Natural killer cell (primary cell): ENCODE results near the gene PTPRN2. TPM values are rescaled to one million over a fixed set of nuclear protein-coding genes. Genes with fewer than 3 reads are reported as not detected.

Experiments
- ATAC-seq, 3 donors: fragments of 150-1000 bp in 2 of 3; fragments of 200-7000 bp in 1 of 3; cut with Tn5 transposase; 1 replicate in 1 of 3; 2 replicates in 2 of 3; pipeline ENCODE4 v1.10.0; 2021; ENCODE audit warnings: mild to moderate bottlenecking in 2 of 3, moderate library complexity in 2 of 3
- DNase-seq, 2 donors: peaks; one replicate each; pipeline versions ENCODE4 v3.0.0 to v3.0.0-alpha.2; 2013 to 2021; ENCODE audit warnings: mixed read lengths in 1 of 2
- H3K27ac ChIP-seq: one replicate; pipeline ENCODE4 v1.5.1; 2013; ENCODE audit warnings: mild to moderate bottlenecking, low read length
- H3K27me3 ChIP-seq: one replicate; pipeline ENCODE4 v1.6.1; 2013; ENCODE audit warnings: low read length; ENCODE audit not compliant: control insufficient read depth, insufficient read depth
- H3K36me3 ChIP-seq: one replicate; pipeline ENCODE4 v1.6.1; 2013; ENCODE audit warnings: low read length; ENCODE audit not compliant: control insufficient read depth, insufficient read depth
- H3K4me1 ChIP-seq: one replicate; pipeline ENCODE4 v1.6.1; 2013; ENCODE audit warnings: low read length; ENCODE audit not compliant: control insufficient read depth, insufficient read depth
- H3K4me3 ChIP-seq: one replicate; pipeline ENCODE4 v1.5.1; 2013; ENCODE audit warnings: low read length
- H3K9me3 ChIP-seq: one replicate; pipeline ENCODE4 v1.6.1; 2013; ENCODE audit warnings: low read length; ENCODE audit not compliant: control insufficient read depth, insufficient read depth
- H3K27ac Mint-ChIP-seq, 2 donors: one replicate each; pipeline ENCODE4 v1.8.0; 2022; ENCODE audit warnings: mild to moderate bottlenecking in 2 of 2, mixed read lengths in 2 of 2, moderate library complexity in 1 of 2
- H3K27me3 Mint-ChIP-seq, 2 donors: one replicate each; pipeline ENCODE4 v1.8.0; 2022; ENCODE audit warnings: low read depth in 2 of 2, mixed read lengths in 2 of 2
- H3K36me3 Mint-ChIP-seq: one replicate; pipeline ENCODE4 v1.8.0; 2022; ENCODE audit warnings: mixed read lengths
- H3K4me1 Mint-ChIP-seq, 2 donors: one replicate each; pipeline ENCODE4 v1.8.0; 2022; ENCODE audit warnings: mixed read lengths in 2 of 2
- H3K4me3 Mint-ChIP-seq: one replicate; pipeline ENCODE4 v1.8.0; 2022; ENCODE audit warnings: mild to moderate bottlenecking, moderate library complexity, mixed read lengths
- H3K9me3 Mint-ChIP-seq, 2 donors: one replicate each; pipeline ENCODE4 v1.8.0; 2022; ENCODE audit warnings: mixed read lengths in 2 of 2
- WGBS: methylation state at CpG from one replicate; pipeline ENCODE4 v1.1.7; 2013; ENCODE audit warnings: missing lambda C conversion rate; ENCODE audit not compliant: insufficient coverage; 5-methylcytosine and 5-hydroxymethylcytosine counted together
- intact Hi-C: fragments of 100-400 bp; cut with micrococcal nuclease; formaldehyde crosslinking; loops from one replicate; pipeline ENCODE4 v1.14.2; 2022
- total RNA-seq, 4 donors: library from RNA; stranded (reverse); fragments of 120-200 nt in 1 of 4; gene quantifications; one replicate each; pipeline versions ENCODE4 v1.2.3 to v1.2.4, GENCODE V29; 2013 to 2022
- TF ChIP-seq, protein P1 (sequence below): fragments of 200-600 bp; IDR thresholded peaks from one replicate; pipeline ENCODE4 v1.8.0; 2022; ENCODE audit warnings: antibody characterized with exemption

The PTPRN2 gene
- total RNA-seq, 3 donors from 2014 or later (not counting 1 experiment from before 2014, with no cell fraction given), result 1.3 to 2.5 (median 1.9) TPM

DNA sequence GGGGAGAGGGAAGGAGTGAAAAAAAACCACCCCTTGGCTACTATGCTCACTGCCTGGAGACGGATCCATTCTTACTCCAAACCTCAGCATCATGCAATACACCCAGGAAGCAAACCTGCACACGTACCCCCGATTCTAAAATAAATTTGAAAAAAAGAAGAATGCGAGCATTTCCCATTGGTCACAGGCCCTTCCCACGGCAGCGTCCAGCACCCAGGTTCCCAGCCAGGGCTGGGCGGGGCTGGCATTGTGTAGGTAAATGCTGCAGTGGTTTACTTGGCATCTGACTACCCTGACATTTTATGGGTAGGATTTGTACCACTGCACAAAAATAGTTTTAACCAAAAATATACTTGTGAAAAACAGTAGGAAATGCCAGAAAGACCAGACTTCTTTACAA is 831.9 kb downstream of the PTPRN2 start:
- H3K4me3 Mint-ChIP-seq, result no peak overlapping the region
- H3K36me3 Mint-ChIP-seq, result no peaks in the 10 kb centered on the region
- intact Hi-C loops, result no loop called here

DNA sequence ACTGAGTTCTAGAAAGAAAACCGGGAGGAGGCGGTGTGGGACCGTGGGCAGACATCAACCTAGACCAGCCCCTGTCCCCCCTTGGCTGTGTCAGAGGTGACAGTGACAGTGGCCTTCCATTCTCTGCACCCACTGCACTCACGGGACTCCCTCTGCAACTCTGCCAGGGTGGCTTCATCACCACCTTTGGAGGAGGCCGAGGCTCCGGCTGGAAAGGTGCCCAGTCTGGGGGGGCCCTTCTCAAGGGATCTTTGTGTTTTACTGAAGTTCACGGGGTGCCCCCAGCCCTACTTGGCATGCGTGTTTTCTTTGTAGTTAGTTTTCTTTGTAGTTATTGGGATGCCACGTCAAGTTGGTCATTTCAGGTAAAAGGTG is 833.2 kb downstream of the PTPRN2 start:
- ATAC-seq, result no peak
- WGBS, result 81% methylated on average over 9 of the region's 9 CpGs

More for the DNA sequence above, 831.9 kb downstream of the PTPRN2 start:
- Histone ChIP-seq H3K4me3 (no peak overlapping the region), H3K36me3 (no peaks in the 10 kb centered on the region), H3K4me1 (no peaks in the 10 kb centered on the region), H3K27me3 (no peaks in the 10 kb centered on the region), H3K27ac (no peak overlapping the region), H3K9me3 (no peaks in the 10 kb centered on the region)
- Mint-ChIP-seq H3K4me1 (no peaks in the 10 kb centered on the region), H3K27ac (no peak overlapping the region), H3K9me3 (no peaks in the 10 kb centered on the region), H3K27me3 (peaks cover 0 to 4% of the 10 kb centered on the region in 2 donors)
- WGBS, result 90% methylated on average over 7 of the region's 7 CpGs
- DNase-seq (no peak), ATAC-seq (no peak)
- TF ChIP-seq, protein P1, sequence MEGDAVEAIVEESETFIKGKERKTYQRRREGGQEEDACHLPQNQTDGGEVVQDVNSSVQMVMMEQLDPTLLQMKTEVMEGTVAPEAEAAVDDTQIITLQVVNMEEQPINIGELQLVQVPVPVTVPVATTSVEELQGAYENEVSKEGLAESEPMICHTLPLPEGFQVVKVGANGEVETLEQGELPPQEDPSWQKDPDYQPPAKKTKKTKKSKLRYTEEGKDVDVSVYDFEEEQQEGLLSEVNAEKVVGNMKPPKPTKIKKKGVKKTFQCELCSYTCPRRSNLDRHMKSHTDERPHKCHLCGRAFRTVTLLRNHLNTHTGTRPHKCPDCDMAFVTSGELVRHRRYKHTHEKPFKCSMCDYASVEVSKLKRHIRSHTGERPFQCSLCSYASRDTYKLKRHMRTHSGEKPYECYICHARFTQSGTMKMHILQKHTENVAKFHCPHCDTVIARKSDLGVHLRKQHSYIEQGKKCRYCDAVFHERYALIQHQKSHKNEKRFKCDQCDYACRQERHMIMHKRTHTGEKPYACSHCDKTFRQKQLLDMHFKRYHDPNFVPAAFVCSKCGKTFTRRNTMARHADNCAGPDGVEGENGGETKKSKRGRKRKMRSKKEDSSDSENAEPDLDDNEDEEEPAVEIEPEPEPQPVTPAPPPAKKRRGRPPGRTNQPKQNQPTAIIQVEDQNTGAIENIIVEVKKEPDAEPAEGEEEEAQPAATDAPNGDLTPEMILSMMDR, result no peak

DNA sequence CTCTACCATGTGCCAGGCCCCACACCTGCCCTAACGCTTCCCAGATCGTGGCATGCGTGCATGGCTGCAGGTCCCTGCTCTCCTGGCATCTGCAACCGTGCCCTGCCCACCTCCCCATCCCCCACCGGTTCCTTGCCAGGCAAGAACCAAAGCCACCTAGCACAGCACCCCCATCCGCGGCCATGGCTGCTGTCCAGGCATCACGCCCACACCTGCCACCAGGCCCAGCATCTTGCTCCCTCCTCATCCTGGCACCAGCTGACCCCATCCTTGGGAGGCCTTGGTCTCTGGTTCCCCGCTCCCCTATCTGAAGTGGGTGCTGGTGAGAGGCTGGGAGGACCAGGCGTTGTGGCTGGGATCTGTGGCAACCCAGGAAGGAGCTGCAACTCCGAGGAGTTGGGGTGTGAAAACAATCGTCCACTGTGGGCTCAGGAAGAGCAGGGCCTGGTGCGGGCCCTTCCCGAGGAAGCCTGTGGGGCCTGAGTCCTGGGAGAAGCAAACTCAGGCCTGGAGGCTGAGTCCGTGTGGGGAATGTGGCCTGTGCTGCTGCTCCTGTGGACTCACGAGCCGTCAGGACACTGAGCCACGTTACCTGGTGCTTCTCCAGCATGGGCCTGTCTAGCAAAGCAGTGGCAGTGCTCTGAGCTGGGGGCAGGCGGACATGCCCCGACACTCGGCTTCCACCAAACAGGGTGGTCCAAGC is 833.8 kb downstream of the PTPRN2 start:
- Mint-ChIP-seq H3K27ac (no peak overlapping the region), H3K4me1 (no peaks in the 10 kb centered on the region), H3K27me3 (no peaks in the 10 kb centered on the region), H3K9me3 (no peaks in the 10 kb centered on the region), H3K4me3 (no peak overlapping the region), H3K36me3 (no peaks in the 10 kb centered on the region)
- ATAC-seq (no peak), DNase-seq (no peak)
- no peaks in the 10 kb centered on the region for H3K27me3 ChIP-seq
- no peak overlapping the region for H3K4me3 ChIP-seq
- H3K9me3 ChIP-seq, result no peaks in the 10 kb centered on the region
- no peak overlapping the region for H3K27ac ChIP-seq
- 85% methylated on average over 21 of the region's 21 CpGs for WGBS
- no peaks in the 10 kb centered on the region for H3K36me3 ChIP-seq
- intact Hi-C loops, result no loop called here
- TF ChIP-seq, protein P1, result no peak
- no peaks in the 10 kb centered on the region for H3K4me1 ChIP-seq

More for the DNA sequence above, 833.2 kb downstream of the PTPRN2 start:
- TF ChIP-seq, protein P1, result no peak
- Mint-ChIP-seq H3K4me1 (no peaks in the 10 kb centered on the region), H3K27ac (no peak overlapping the region), H3K36me3 (no peaks in the 10 kb centered on the region), H3K4me3 (no peak overlapping the region), H3K27me3 (no peaks in the 10 kb centered on the region), H3K9me3 (no peaks in the 10 kb centered on the region)
- Histone ChIP-seq H3K27me3 (no peaks in the 10 kb centered on the region), H3K4me1 (no peaks in the 10 kb centered on the region), H3K9me3 (no peaks in the 10 kb centered on the region), H3K4me3 (no peak overlapping the region), H3K36me3 (no peaks in the 10 kb centered on the region), H3K27ac (no peak overlapping the region)
- intact Hi-C loops, result no loop called here
- no peak for DNase-seq

DNA sequence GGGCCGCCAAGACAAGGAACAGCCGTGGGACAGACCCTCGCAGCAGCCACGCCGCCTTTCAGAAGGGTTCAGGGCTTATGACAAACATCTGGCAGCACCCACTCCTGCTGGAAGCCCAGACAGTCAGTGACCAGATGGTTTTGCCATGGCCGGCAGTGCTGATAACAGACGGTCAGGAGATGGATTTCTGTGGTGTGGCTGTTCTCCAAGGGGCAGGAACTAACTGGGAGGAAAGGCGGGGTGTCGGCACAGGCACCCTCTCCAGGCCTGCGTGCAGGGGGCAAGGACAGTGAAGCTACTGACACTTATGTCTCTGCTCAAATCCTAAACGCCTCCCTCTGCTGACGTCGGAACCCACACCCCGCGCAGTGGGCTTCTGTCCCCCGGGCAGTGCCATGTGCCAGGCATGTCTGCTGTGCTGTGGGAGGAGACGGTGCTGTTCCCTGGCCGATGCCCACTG is 834.8 kb downstream of the PTPRN2 start:
- H3K27ac Mint-ChIP-seq, result no peak overlapping the region
- no peak overlapping the region for H3K4me3 ChIP-seq
- WGBS, result 87% methylated on average over 18 of the region's 18 CpGs
- H3K36me3 Mint-ChIP-seq, result no peaks in the 10 kb centered on the region
- H3K4me1 Mint-ChIP-seq, result no peaks in the 10 kb centered on the region
- H3K27me3 Mint-ChIP-seq, result no peaks in the 10 kb centered on the region
- no peaks in the 10 kb centered on the region for H3K27me3 ChIP-seq
- DNase-seq (no peak), ATAC-seq (no peak)
- intact Hi-C loops, result no loop called here
- no peaks in the 10 kb centered on the region for H3K4me1 ChIP-seq
- no peak overlapping the region for H3K27ac ChIP-seq
- H3K36me3 ChIP-seq, result no peaks in the 10 kb centered on the region
- no peaks in the 10 kb centered on the region for H3K9me3 ChIP-seq
- no peaks in the 10 kb centered on the region for H3K9me3 Mint-ChIP-seq
- H3K4me3 Mint-ChIP-seq, result no peak overlapping the region
- TF ChIP-seq, protein P1, result no peak
